ENCODE results near the gene MEI1.

GRCh38 chr22:41799486-41800347, 100.4 kb downstream of the MEI1 start:
- TF ChIP-seq CTCF (optimal IDR thresholded peaks at IDR 0.05 in 1 of 3, IDR thresholded peaks at IDR 0.05 in 1 of 3, conservative IDR thresholded peaks at IDR 0.05 in 1 of 3; ENCODE audit: extremely low read depth in 1 of 3, insufficient read depth in 2 of 3, low read length in 3 of 3) (no peak), EZH2 (IDR thresholded peaks at IDR 0.05; ENCODE audit: low read length) (no peak)
